Calu3 (cell line): ENCODE data around the gene ZNF804A. TPM values are rescaled to one million over a fixed set of nuclear protein-coding genes. Genes with fewer than 3 reads are reported as not detected.

Source experiments
- BruUV-seq: library from RNA; stranded (reverse); fragments of 400-500 nt; replicated peaks from 2 replicates; lab custom pipeline; 2021; lab: Mats Ljungman, UMichigan
- CTCF ChIA-PET: fragments of 300-600 bp; sonication (Branson Sonifier 250); formaldehyde crosslinking; loops from one replicate; lab custom pipeline; 2022; ENCODE audit warnings: antibody characterized with exemption; lab: Charles Lee
- DNase-seq: peaks from one replicate; pipeline ENCODE4 v3.0.0; 2022
- H3K27ac Mint-ChIP-seq: one replicate; pipeline ENCODE4 v1.8.0; 2022; ENCODE audit warnings: mixed read lengths; ENCODE audit not compliant: unreplicated experiment
- H3K27me3 Mint-ChIP-seq: one replicate; pipeline ENCODE4 v1.8.0; 2022; ENCODE audit warnings: mixed read lengths; ENCODE audit not compliant: unreplicated experiment
- H3K36me3 Mint-ChIP-seq: one replicate; pipeline ENCODE4 v1.8.0; 2022; ENCODE audit warnings: mild to moderate bottlenecking, moderate library complexity, mixed read lengths; ENCODE audit not compliant: insufficient read depth, unreplicated experiment
- H3K4me1 Mint-ChIP-seq: one replicate; pipeline ENCODE4 v1.8.0; 2022; ENCODE audit warnings: mild to moderate bottlenecking, low read depth, mixed read lengths; ENCODE audit not compliant: unreplicated experiment
- H3K4me3 Mint-ChIP-seq: one replicate; pipeline ENCODE4 v1.8.0; 2022; ENCODE audit warnings: mild to moderate bottlenecking, low read depth, moderate library complexity, mixed read lengths; ENCODE audit not compliant: unreplicated experiment
- H3K9me3 Mint-ChIP-seq: one replicate; pipeline ENCODE4 v1.8.0; 2022; ENCODE audit warnings: low read depth, mixed read lengths; ENCODE audit not compliant: unreplicated experiment
- CTCF ChIP-seq: fragments of 200-600 bp; IDR thresholded peaks from one replicate; pipeline ENCODE4 v1.8.0; 2022; ENCODE audit warnings: antibody characterized with exemption; ENCODE audit not compliant: unreplicated experiment
- intact Hi-C: fragments of 100-400 bp; cut with micrococcal nuclease; formaldehyde crosslinking; loops from one replicate; pipeline ENCODE4 v1.10.0; 2022; ENCODE audit not compliant: unreplicated experiment
- total RNA-seq: library from RNA; stranded (reverse); gene quantifications from 2 replicates; pipeline ENCODE4 v1.2.3, GENCODE V29; 2022

ZNF804A gene
- total RNA-seq, 1 experiment from 2014 or later = 0.09 TPM

- H3K36me3 Mint-ChIP-seq = no peaks in the 10 kb centered on the region
- intact Hi-C loops = no loop called here
- CTCF ChIA-PET = no interaction called here
- DNase-seq = no peak
- no peak overlapping the region for H3K27ac Mint-ChIP-seq
- TF ChIP-seq CTCF = no peak
- no peaks in the 10 kb centered on the region for H3K9me3 Mint-ChIP-seq
- no TSS peak for BruUV-seq
- no peaks in the 10 kb centered on the region for H3K4me1 Mint-ChIP-seq
- no peak overlapping the region for H3K4me3 Mint-ChIP-seq
- no peaks in the 10 kb centered on the region for H3K27me3 Mint-ChIP-seq
Measured at GRCh38 chr2:184728411-184728810, 130.1 kb downstream of the ZNF804A start.

- BruUV-seq = no TSS peak
- no peaks in the 10 kb centered on the region for H3K27me3 Mint-ChIP-seq
- H3K9me3 Mint-ChIP-seq = no peaks in the 10 kb centered on the region
- no peak overlapping the region for H3K4me3 Mint-ChIP-seq
- no peak for DNase-seq
- H3K36me3 Mint-ChIP-seq = no peaks in the 10 kb centered on the region
- CTCF ChIA-PET = no interaction called here
- TF ChIP-seq CTCF = no peak
- H3K4me1 Mint-ChIP-seq = no peaks in the 10 kb centered on the region
- intact Hi-C loops = no loop called here
- no peak overlapping the region for H3K27ac Mint-ChIP-seq
Measured at GRCh38 chr2:184729581-184729980, 131.3 kb downstream of the ZNF804A start.

GRCh38 chr2:184730288-184730687, 132.0 kb downstream of the ZNF804A start:
- H3K36me3 Mint-ChIP-seq = no peaks in the 10 kb centered on the region
- CTCF ChIA-PET = interaction anchor here (0.6 kb wide), 1 partner anchor 46 kb away, joined by 4 read pairs; no protein-coding TSS in a partner anchor
- no peaks in the 10 kb centered on the region for H3K4me1 Mint-ChIP-seq
- no peaks in the 10 kb centered on the region for H3K9me3 Mint-ChIP-seq
- intact Hi-C loops = no loop called here
- H3K4me3 Mint-ChIP-seq = no peak overlapping the region
- no peaks in the 10 kb centered on the region for H3K27me3 Mint-ChIP-seq
- H3K27ac Mint-ChIP-seq = no peak overlapping the region
- no peak for DNase-seq
- no TSS peak for BruUV-seq
- TF ChIP-seq CTCF = no peak

GRCh38 chr2:184734338-184734737, 136.0 kb downstream of the ZNF804A start:
- Mint-ChIP-seq H3K27ac (no peak overlapping the region), H3K4me1 (no peaks in the 10 kb centered on the region), H3K4me3 (no peak overlapping the region), H3K9me3 (no peaks in the 10 kb centered on the region), H3K36me3 (no peaks in the 10 kb centered on the region), H3K27me3 (no peaks in the 10 kb centered on the region)
- DNase-seq = no peak
- CTCF ChIA-PET = no interaction called here
- no TSS peak for BruUV-seq
- intact Hi-C loops = no loop called here
- no peak for TF ChIP-seq CTCF
